Posterior vena cava (tissue), 2 donors: Measurements from ENCODE around the gene COMMD9. TPM values are rescaled to one million over a fixed set of nuclear protein-coding genes. Genes with fewer than 3 reads are reported as not detected.

Experiments used
- DNase-seq: peaks from one replicate; pipeline ENCODE4 v3.0.0-alpha.2; 2020; ENCODE audit warnings: low spot score
- intact Hi-C, 2 donors: fragments of 100-400 bp; cut with DNase I; formaldehyde crosslinking; loops; one replicate each; pipeline versions ENCODE4 v1.14.1 to v1.14.2; 2022 to 2023
- total RNA-seq, 2 donors: library from RNA; stranded (reverse); fragmentation: NEBNext Ultra II Directional; extraction: Animal tissue kit (Norgen Biotek cat#: 25700); gene quantifications; one replicate each; pipeline ENCODE4 v1.2.1, GENCODE V29; 2021
- donor health status: DM: yes; HTN: yes; CAD: no.
- donor health status: DM: yes; HTN: yes; CAD: no.

COMMD9 gene
- total RNA-seq, 2 donors from 2014 or later: 37.3 to 39.1 TPM

DNA sequence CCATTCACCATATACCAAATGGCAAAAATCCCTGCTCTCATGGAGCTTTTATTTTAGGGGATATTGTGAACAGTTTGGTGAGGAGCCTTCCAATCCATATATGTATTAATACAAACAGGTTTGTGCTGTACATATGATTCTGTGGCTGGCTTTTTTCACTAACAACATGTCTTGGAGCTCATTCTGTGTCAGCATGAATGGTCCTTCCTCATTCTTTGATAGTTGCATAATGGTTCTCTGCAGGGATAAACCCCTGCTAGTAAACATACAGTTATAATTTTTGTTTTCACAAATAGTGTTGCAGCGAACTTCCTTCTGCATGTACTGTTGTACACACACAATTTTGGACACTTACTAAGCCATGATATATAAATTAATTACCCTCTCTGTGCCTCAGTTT lies 15.1 kb upstream of the COMMD9 start:
- intact Hi-C loops: no loop called here
- DNase-seq: no peak

DNA sequence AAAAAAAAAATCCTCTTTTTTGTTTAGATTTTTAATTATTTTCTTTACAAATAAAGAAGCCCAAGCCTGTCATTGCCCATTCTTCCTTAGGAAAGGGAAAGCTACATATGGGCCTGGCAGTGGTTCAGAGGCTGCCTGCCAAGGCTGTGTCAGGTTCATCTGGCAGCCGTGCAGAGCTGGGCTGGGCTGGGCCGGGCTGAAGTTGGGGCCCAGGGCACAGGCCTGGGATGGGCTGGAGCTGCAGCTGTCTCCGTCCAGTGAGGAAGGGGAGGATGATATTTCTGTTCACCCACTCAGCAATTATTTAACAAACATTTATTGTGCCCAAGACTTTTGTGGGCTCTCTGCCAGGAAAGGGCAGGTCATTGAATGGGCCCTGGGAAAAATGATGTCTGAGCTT lies 11.4 kb upstream of the COMMD9 start:
- intact Hi-C loops: no loop called here
- DNase-seq: no peak

DNA sequence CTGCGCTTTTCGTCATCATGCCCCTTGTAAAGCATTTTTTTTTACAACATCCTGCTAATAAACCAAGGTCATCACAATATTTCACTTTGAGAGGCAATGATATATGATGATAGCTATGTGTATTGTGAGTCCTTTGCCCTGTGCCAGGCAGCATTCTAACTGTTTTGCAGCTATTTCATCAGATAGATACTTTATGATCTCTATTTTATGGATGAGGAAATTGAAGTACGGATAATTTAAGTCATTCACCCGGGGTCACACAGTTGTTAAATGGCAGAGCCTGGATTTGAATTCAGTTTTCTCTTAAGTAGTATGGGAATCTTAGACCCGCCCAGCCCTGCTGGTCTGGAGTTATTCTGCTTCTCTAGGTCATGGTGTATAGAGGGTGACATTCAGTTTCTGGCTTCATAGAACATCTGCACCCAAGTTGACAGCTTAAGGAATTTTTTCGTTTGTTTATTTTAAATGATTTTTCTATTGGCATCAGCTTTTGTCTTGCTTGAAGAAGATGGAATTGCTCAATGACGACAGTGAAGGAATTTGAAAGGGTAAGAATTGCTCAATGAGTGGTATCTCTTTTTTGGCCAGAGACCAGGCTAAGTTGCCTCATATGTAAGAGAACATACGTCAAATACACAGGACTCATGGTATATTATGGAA lies 7.8 kb upstream of the COMMD9 start:
- DNase-seq: no peak
- intact Hi-C loops: loop anchor here in 1 of 2 donors (10.0 kb wide), 1 partner anchor 178 kb away; no protein-coding TSS in a partner anchor

DNA sequence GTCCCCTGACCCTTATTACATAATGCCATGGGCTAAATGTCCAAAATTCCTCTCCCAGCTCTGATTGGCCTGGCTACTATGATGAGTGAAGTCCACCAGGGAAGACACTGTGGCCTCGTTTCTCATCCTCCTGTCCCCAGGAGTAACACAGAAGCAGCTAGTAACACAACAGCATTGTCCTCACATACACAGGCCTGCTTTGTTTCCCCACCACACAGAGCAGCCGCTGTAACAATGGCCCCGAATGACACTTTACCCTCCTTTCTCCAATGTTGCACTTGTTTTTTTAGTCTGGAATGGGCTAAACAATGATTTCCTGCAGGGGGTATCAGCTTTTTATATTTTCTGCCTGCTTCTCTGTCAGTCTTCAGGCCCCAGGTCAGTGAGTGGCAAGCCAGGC lies 6.7 kb upstream of the COMMD9 start, which contains the start of gene PRR5L:
TSS of gene PRR5L (plus strand) at position 363 of the 400 bp plus-strand sequence. CDS start 104,834 bp downstream, outside the sequence.
- no peak for DNase-seq
- intact Hi-C loops: loop anchor here in 1 of 2 donors (10.0 kb wide), 1 partner anchor 179 kb away; no protein-coding TSS in a partner anchor

DNA sequence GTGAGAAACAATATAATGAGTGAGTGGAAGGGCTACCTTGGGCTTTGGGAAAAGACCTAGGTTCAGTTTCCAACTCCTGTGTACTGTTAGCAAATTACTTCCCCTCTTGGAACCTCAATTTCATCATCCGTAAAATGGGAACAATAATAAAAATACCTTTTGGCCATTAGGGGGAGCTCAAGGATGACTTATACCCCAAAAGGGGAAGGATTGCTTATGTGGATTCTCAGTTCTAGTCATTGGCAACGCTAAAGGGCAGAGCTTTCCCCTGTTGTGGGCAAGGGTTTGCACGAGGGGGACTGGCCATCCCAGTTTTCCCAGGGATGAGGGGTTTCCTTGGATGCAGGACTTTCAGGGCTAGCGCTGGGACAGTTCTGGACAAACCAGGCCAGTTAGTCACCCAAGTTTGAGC lies 3.1 kb upstream of the COMMD9 start:
- no peak for DNase-seq
- intact Hi-C loops: loop anchor here in 1 of 2 donors (10.0 kb wide), 1 partner anchor 182 kb away; no protein-coding TSS in a partner anchor

DNA sequence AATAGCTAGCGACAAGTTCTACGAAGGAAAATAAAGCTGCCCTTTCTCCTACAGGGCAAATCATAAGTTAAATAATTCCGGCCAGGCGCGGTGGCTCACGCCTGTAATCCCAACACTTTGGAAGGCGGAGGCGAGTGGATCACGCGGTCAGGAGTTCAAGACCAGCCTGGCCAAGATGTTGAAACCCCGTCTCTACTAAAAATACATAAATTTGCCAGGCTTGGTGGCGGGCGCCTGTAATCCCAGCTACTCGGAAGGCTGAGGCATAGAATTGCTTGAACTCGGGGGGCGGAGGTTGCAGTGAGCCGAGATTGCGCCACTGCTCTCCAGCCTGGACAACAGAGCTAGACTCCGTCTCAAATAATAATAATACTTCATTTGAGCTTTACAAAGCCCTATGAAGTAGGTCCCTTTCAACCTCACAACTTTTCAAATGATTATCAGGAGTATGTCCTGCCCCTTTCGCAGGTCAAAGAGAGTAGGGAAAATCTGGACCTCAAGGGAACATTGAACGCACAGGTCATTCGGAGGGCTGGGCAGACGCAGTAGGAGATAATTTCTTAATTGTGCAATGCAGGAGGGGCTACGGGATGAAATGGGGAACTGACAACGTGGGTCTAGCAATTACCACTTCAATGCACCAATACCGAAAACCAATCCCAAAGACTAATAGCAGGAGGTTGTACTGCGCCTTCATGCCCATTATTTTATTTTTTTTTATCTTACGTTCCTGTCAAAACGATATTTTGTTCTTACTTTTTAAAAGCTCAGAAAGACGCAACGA lies 590 bp downstream of the COMMD9 start:
- no peak for DNase-seq
- intact Hi-C loops: loop anchor here in 1 of 2 donors (5.0 kb wide), 1 partner anchor 204 kb away; no protein-coding TSS in a partner anchor

DNA sequence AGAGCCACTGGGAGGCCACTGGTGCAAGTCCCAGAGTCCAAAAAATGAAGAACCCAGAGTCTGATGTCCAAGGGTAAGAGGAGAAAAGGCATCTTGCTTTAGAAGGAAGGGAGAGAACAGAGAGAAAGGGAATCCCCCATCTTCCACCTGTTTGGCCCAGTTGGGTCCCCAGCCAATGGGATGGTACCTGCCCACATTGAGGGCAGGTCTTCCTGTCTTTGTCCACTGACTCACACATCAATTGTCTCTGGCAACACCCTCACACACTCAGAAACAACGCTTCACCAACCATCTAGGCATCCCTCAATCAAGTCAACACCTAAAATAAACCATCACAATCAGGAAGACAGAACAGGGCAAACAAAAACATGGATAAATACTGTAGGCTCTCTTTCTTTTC lies 6.3 kb downstream of the COMMD9 start:
- DNase-seq: no peak
- intact Hi-C loops: no loop called here

DNA sequence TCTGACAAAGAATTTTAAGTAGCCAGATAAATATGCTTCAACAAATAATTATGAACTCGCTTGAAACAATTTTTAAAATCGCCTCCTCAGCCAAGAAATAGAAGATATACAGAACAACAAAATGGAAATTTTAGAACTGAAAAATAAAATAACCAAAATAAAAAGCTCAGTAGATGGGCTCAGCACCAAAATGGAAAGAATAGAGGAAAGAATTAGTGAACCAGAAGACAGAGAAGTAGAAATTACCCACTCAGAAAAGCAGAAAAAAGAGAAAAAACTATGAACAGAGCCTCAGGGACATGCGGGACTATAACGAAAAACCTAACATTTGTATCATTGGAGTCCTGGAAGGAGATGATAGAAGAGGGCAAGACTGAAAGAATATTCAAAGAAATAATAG lies 7.4 kb downstream of the COMMD9 start:
- intact Hi-C loops: no loop called here
- DNase-seq: no peak

DNA sequence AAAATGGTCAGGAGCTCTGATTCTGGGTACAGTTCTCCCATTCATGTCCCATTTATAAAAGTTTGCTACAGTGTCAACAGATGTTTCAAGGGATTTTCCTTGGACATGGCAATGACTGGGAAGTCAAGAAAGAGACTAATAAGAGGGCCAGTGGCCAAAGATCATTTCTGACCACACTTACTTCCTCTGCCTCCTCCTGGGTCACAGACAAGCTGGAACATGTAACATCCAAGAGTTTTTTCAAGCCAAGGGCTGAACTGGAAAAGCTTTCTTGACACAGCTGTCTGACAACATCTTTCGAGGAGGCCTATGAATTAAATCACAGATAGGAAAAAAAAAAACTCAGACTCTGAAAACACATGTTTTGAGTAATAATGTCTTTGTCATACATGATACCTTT lies 8.7 kb downstream of the COMMD9 start:
- intact Hi-C loops: no loop called here
- DNase-seq: no peak

DNA sequence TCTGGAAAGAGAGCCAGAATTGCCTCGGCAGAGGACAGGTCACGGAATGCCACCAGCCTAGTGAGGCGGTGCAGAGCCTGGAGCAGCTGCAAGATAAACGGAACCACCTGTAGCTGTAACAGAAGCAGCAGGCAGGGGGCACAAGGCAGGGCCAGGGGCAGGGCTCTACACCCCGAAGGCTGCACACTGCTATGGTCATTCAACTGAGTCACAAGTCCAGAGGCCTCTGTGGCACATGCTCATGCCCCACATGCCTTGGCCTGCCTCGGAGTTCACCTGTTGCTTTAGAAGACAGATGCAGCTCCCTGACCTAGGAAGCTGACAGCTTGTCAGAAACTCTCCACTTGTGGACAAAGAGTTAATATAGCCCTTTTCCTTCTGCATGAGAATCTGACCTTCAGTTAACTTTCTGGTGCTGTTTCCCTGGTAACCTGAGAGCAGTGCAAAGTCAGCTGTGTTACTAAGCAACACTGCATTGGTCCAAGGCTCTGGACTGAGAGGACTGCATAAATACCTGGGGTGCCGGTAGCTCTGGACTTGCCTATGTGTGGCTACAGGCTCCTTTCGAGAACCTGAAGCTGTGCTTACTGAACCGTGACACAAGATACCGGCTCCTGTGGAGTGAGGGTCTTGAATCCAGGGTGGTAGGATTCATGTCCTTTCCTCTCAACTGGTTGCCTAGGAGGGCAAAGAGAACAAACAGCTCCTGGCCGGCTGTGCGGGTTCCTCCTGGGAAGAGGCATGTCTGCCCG lies 10.5 kb downstream of the COMMD9 start:
- no peak for DNase-seq
- intact Hi-C loops: no loop called here

DNA sequence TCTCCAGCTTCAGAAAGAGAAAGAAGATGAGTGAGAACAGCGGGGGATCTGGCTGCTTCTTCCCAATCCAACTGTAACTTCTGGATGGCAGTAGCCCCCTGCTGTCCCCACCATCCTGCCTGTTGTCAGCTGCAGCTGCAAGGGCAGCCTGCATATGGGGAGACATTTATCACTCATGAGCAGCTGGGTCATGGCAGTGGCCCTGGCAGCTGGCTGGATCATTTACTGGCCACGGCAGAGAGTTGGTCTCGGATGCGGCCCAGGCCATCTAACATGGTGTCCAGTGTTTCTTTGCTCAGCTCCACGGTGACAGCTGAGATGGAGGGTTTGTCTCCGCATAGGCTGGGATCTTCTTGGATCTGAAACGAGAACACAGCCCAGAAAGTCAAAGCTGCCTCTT lies 14.8 kb downstream of the COMMD9 start:
- DNase-seq: no peak
- intact Hi-C loops: no loop called here

DNA sequence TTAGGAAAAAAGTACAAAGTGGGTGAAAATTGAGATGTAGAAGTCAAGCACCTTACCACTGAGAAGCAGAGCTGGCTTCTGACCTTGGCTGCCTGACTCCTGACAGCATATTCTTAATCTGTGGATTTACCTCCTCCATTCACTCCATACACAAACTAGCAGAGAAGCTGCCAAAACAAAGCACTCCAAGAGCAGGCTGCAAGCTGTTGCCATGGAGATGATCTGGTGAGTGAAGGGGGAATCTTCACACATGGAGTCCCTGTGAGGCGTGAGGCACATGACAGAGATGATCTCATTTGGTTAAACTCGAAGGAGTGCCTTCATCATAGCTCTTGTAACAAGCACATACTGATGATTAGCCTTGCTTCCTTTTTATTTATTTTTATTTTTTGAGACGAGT lies 16.1 kb downstream of the COMMD9 start:
- intact Hi-C loops: no loop called here
- no peak for DNase-seq

DNA sequence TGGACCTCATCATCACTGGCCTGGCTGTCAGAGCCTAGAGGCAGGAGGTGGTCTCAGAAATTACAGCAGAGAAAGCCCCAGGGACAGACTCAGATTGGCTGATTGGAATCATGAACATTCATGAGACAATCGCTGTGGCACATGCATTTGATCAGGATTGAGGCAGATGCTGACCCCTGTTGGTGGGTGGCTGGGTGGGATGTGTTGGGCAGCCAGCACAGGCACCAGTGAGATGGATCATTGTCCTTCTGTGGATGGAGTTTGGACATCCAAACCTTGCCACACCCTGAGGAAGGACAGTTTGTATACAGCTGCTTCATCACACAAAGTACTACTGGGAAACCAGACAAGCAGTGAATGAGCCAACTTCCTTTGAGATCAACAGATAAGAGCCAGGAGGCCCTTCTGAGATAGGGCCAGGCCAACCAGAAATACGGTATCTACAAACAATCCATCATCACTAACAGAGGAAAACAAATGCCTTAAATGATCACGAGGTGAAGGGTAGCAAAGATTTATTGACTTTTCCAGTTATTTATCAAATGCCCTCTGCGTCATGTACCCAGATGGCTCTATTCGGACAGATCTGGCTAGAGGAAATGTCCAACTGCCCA lies 17.3 kb downstream of the COMMD9 start:
- DNase-seq: no peak
- intact Hi-C loops: no loop called here

DNA sequence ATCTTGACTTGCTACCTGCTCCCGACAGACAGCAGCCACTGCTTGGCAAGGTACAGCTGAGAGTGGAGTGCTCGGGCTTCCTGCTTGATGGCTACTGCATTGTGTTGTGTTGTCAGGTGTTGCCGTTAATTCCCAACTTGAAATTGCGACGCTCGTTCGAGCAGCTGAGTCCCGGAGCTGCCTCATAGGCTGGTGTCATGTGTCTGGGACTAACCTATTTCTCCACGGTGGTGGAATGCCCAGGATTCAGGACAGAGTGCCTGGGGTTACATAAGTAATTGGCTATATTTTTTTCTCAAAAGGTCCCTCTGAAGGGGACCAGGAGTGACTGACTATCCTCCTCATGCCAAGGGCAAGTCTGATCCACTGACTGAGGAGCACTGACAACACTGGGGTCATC lies 18.5 kb downstream of the COMMD9 start:
- DNase-seq: no peak
- intact Hi-C loops: no loop called here

DNA sequence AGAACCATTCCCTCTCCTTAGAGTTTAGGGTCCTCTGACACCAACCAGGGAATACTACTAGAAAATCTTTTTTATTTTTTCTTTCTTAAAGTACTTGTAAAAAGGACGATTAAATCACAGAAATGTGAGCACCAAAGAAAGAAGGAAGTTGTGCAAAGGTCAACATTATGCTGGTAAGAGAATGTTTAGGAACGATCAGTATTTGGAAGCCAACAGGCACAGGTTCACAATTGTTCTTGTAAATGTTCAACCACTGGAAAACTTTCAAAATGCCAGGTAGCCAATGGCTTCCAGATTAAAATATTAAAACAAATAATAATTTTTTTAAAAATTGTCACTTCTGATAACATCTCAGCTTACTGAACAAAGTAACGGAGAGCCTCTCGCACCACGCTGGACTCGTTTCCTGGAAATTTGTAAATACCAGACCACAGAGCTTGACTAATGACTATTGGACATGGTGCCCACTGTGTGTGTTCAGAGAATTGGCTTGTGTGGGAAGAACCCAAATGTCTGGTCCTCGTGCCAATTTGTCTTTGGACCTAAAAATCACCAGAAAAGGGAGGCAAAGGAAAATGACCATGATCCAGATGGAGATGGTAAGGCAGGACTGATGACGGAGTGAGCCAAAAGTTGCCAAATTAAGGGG lies 20.8 kb downstream of the COMMD9 start:
- DNase-seq: no peak
- intact Hi-C loops: loop anchor here in 1 of 2 donors (10.0 kb wide), 1 partner anchor 444 kb away; no protein-coding TSS in a partner anchor

DNA sequence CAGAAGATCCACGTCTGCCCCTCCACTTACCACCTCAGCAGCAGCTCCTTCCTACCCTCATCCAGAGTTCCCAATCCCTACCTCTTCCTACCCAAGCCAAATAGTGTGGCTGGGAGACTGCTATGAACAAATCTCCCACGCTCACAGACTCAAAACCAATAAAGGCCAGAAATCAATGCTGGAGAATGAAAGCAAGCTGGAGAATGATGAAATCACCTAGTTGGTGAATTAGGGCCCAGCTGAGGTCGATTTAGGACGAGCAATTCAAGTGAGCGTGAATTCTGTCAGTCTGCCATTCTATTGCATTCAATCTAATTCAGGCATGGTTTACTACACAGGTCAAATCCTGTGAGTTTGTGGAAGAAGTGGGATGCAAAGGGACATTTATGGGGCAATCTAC lies 22.5 kb downstream of the COMMD9 start:
- intact Hi-C loops: loop anchor here in 1 of 2 donors (10.0 kb wide), 1 partner anchor 442 kb away; no protein-coding TSS in a partner anchor
- DNase-seq: no peak

DNA sequence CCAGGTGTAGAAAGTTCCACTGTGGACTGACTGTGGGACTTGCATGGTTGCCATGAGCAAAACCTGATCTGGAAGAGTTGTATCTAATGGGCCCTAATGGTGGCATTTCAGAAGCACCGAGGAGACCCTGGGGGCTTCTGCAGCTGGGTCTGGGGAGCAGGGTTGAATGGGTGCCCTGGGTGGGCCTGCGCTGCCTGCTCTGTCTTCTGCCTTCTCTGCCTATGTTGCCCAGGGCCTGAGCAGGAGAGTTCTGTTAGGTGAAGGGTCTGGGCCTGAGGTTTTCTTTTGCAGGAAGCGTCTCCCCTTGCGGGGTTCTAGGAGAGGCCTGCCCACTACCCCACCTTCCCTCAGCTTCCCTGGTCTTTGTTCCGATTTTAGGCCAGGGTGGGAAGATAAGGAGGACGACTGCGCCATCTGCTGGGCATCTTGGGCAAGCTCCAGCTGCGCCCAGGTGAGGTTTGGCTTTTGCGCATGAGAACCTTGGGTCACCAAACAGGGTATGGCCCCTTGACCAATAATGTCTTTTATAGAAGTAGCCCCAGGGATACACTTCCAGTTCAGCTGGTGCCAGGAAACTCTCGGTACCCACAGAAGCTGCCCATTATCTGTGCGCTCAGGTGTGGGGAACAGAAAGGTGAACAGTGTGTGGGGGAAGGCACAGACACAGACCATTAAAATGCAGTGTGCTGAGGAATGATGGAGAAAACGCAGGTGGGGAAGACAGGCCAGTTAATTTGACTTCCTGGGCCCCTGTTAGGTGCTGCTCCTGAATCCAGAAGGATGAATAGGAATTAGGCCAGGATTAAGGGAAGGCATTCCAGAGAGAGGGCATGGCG lies 23.2 kb downstream of the COMMD9 start:
- no peak for DNase-seq
- intact Hi-C loops: loop anchor here in 1 of 2 donors (2.0 to 10.0 kb wide), 2 partner anchors 441 to 649 kb away; no protein-coding TSS in a partner anchor

DNA sequence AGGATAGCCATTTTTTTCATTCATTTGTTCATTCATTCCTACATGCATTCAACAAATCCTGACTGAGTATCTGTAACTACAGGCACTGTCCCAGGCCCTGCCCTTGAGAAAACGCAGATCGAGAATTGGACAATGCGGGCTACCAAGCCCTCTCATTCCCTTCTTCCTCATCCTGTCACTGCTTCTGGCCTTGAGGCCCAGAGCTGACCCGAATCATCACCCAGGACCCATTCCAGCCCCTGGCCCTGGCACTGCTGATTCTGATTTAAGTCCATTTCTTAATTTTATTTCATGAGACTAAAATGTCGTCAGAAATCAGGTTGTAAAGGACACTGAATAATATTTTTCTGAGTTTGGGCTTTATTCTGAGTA lies 24.3 kb downstream of the COMMD9 start:
- no peak for DNase-seq
- intact Hi-C loops: loop anchor here in 1 of 2 donors (2.0 to 10.0 kb wide), 2 partner anchors 440 to 648 kb away; no protein-coding TSS in a partner anchor
